Neural crest cell (in vitro differentiated cells): ENCODE data around the gene ZDHHC4. TPM values are rescaled to one million over a fixed set of nuclear protein-coding genes. Genes with fewer than 3 reads are reported as not detected.

Source experiments
- DNase-seq: peaks from one replicate; pipeline ENCODE4 v3.0.0; 2021; ENCODE audit warnings: low read depth, mixed read lengths, low spot score
- H3K27ac Mint-ChIP-seq: one replicate; pipeline ENCODE4 v1.8.0; 2021; ENCODE audit warnings: mild to moderate bottlenecking, mixed read lengths; ENCODE audit not compliant: unreplicated experiment
- H3K27me3 Mint-ChIP-seq: 2 replicates; pipeline ENCODE4 v1.8.0; 2021; ENCODE audit warnings: low read depth, mild to moderate bottlenecking, mixed read lengths
- H3K36me3 Mint-ChIP-seq: 2 replicates; pipeline ENCODE4 v1.8.0; 2021; ENCODE audit warnings: low read depth, mild to moderate bottlenecking, mixed read lengths
- H3K4me1 Mint-ChIP-seq: 2 replicates; pipeline ENCODE4 v1.8.0; 2021; ENCODE audit warnings: mixed read lengths
- H3K4me3 Mint-ChIP-seq: one replicate; pipeline ENCODE4 v1.8.0; 2021; ENCODE audit warnings: mild to moderate bottlenecking, mixed read lengths
- H3K9me3 Mint-ChIP-seq: 2 replicates; pipeline ENCODE4 v1.8.0; 2021; ENCODE audit warnings: mixed read lengths
- CTCF ChIP-seq: fragments of 200-600 bp; sonication (generic); conservative IDR thresholded peaks from 2 replicates; pipeline ENCODE4 v1.5.0; 2021; ENCODE audit warnings: antibody characterized with exemption, mild to moderate bottlenecking
- total RNA-seq: library from RNA; stranded (reverse); gene quantifications from 2 replicates; pipeline ENCODE4 v1.2.1, GENCODE V29; 2021

ZDHHC4 gene
- total RNA-seq, 1 donor from 2014 or later, result 78.6 TPM

DNA sequence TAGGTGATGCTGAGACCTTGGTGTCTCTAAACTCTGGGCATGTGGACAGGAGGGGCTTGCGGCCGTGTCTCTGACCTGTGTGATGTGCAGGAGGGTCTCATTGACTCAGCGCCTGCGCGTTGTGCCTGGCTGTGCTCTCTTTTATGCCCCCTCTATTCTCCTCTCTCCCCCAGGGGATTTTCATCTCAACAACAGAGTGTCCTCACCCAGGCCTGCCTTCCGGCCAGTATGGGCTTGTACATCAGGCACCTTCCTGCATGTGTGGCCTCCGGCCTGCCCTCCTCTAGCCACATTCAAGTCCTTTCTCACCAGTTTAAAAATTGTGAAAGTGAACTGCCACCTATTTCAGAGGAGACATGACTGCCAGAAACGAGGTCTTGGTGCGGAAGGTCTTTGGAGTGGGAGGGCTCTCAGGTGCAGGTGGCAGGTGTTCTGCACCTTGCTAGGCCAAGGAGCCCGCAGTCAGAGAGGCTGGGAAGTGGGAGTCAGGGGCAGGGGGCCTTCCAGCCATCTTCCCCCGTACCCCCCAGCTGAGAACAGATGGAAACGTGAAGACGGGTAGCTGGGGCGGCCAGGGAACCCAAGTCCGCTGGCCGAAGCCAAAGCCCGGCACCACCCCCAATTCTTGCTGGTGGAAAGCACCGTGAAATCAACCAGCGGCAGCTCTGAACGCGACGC is 12.0 kb downstream of the ZDHHC4 start:
- H3K4me1 Mint-ChIP-seq, result peaks cover 17% of the 10 kb centered on the region
- H3K27ac Mint-ChIP-seq, result no peak overlapping the region
- peak overlapping the region; percentile 85 for H3K4me3 Mint-ChIP-seq
- DNase-seq, result no peak
- H3K36me3 Mint-ChIP-seq, result peaks cover 14% of the 10 kb centered on the region
- H3K27me3 Mint-ChIP-seq, result no peaks in the 10 kb centered on the region
- TF ChIP-seq CTCF, result no peak
- no peaks in the 10 kb centered on the region for H3K9me3 Mint-ChIP-seq

GRCh38 chr7:6589829-6590644 is 12.8 kb downstream of the ZDHHC4 start, which contains the start of gene INTS15:
Gene INTS15, plus strand, starts transcription at chr7:6590021. Its CDS starts 263 bp downstream, at chr7:6590284.
- TF ChIP-seq CTCF, result peak; percentile 84
- Mint-ChIP-seq H3K36me3 (peaks cover 9% of the 10 kb centered on the region), H3K9me3 (no peaks in the 10 kb centered on the region), H3K27ac (peak within 1 kb of the TSS; percentile 44), H3K4me1 (peaks cover 17% of the 10 kb centered on the region), H3K4me3 (peak within 1 kb of the TSS; percentile 89), H3K27me3 (no peaks in the 10 kb centered on the region)
- DNase-seq, result peak; percentile 74

- peak overlapping the region; percentile 44 for H3K27ac Mint-ChIP-seq
- H3K9me3 Mint-ChIP-seq, result no peaks in the 10 kb centered on the region
- peaks cover 8% of the 10 kb centered on the region for H3K36me3 Mint-ChIP-seq
- no peak for DNase-seq
- no peak for TF ChIP-seq CTCF
- peak overlapping the region; percentile 89 for H3K4me3 Mint-ChIP-seq
- H3K4me1 Mint-ChIP-seq, result peaks cover 17% of the 10 kb centered on the region
- H3K27me3 Mint-ChIP-seq, result no peaks in the 10 kb centered on the region
These were observed 13.4 kb downstream of the ZDHHC4 start for GRCh38 chr7:6590645-6591110.

DNA sequence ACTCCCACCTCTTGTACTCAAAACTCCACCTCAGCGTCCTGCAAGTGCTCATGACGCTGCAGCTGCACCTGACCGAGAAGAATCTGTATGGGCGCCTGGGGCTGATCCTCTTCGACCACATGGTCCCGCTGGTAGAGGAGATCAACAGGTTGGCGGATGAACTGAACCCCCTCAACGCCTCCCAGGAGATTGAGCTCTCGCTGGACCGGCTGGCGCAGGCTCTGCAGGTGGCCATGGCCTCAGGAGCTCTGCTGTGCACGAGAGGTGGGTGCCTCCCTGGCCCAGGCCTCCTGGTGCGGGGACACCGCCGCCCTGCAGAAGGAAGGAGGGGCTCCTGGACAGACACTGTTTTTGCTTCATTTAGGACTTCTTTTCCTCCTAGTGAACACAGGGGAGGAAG is 22.8 kb downstream of the ZDHHC4 start:
- peaks cover 7% of the 10 kb centered on the region for H3K36me3 Mint-ChIP-seq
- DNase-seq, result no peak
- no peaks in the 10 kb centered on the region for H3K27me3 Mint-ChIP-seq
- no peak overlapping the region for H3K27ac Mint-ChIP-seq
- TF ChIP-seq CTCF, result no peak
- H3K4me1 Mint-ChIP-seq, result no peaks in the 10 kb centered on the region
- H3K4me3 Mint-ChIP-seq, result no peak overlapping the region
- H3K9me3 Mint-ChIP-seq, result no peaks in the 10 kb centered on the region

DNA sequence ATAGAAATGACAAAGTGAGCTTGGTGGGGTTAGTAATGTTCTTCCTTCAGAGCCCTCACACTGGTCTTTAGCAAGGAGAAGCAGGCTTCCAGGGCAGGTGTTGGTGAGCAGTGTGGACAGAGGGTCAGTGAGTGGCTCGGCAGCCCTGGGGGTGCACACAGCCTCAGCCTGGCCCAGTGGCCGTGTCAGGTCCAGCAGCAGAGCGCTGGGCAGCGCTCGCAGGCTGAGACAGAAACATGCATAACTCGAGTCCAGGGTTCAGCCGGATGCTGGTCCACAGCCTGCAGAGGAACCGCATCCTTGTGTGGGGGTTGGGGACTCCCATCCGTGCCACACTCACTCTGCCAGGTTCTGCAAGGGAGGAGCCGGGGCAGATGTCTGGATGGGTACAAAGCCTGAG is 27.2 kb downstream of the ZDHHC4 start:
- no peak for TF ChIP-seq CTCF
- no peaks in the 10 kb centered on the region for H3K4me1 Mint-ChIP-seq
- H3K27me3 Mint-ChIP-seq, result no peaks in the 10 kb centered on the region
- H3K4me3 Mint-ChIP-seq, result peak overlapping the region; percentile 34
- H3K9me3 Mint-ChIP-seq, result no peaks in the 10 kb centered on the region
- DNase-seq, result no peak
- peak overlapping the region; percentile 43 for H3K27ac Mint-ChIP-seq
- peaks cover 7% of the 10 kb centered on the region for H3K36me3 Mint-ChIP-seq
